NCI-H146 treated with DMSO at 0.1 percent for 48 hours (cell line): Measurements from ENCODE around the gene PARG.
"Not testable (repeated sequence)": the region's sequence is repeated elsewhere in the genome, so short reads cannot be mapped to it uniquely, and the experiment has no call there.

Source experiments
- DNase-seq: peaks from one replicate; lab custom pipeline; 2025; ENCODE audit not compliant: unreplicated experiment; lab: John Stamatoyannopoulos, UW

Gene PARG

GRCh38 chr10:49830846-49831245 is 111.0 kb downstream of the PARG start:
- no peak for DNase-seq

GRCh38 chr10:49830016-49830415 is 111.8 kb downstream of the PARG start:
- DNase-seq = no peak

GRCh38 chr10:49827297-49827696 is 114.5 kb downstream of the PARG start:
- no peak for DNase-seq

DNA sequence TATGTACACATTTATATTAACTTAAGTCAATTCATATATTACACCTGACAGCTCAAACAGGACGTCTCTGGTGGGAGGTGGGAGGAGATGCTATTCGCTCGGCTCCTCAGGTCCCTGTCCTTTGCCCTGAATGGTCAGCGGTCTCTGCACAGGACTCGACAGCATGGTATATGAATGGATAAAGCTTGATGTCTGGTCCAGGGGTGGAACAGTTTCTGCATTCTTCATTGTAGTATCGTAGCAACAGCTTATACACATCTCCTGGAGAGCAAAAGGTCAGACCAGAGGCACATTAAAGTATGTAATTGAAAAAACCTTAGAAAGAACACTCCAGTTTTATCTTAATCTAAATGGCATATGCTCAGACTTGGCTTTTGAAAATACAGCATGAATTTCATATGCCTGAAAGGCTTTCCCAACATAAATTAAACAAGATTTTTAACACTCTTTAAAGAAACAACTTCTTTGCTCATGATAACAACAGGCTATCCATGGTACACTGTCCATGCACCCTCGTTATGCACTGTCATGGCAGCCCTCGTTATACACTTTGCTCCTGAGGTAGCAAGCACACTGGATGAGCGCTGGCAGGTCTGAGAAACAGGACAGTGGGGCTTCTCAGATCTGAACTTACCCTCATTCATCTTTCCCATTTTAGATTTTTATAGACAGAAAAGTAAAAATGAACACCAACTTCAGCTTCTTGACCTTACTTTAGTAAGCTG is 122.4 kb downstream of the PARG start:
- no peak for DNase-seq

DNA sequence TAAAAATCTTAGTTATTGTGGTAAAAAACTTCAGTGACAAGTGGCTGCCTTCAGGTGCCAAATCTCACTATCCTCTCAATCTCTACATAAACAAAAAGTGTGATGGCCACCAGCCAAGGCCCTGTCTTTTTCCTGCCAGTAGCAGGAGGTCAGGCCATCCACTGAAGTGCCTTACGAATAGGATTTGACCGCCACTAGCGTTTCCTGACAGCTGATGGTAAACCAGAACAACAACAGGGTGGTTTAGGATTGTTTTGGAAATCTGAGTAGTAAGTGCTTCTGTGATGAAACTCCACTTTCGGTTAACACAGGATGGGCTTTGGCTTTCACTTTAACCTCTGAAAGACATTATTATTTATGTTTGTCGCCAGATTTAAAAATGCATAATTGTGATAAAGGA is 124.0 kb downstream of the PARG start:
- DNase-seq = no peak

DNA sequence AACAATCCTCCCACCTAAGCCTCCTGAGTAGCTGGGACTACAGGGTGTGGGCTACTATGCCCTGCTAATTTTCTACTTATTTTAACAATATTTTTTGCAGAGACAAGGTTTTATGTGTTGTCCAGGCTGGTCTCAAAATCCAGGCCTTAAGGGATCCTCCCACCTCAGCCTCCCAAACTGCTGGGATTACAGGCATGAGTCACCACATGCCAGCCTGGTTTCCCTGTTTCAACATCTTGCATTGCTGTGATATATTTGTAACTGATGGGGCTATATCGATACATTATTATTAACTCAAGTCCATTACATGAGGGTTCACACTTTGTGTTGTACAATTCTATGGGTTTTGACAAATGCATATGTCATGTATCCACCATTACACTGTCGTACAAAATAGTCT is 137.8 kb downstream of the PARG start:
- no peak for DNase-seq

DNA sequence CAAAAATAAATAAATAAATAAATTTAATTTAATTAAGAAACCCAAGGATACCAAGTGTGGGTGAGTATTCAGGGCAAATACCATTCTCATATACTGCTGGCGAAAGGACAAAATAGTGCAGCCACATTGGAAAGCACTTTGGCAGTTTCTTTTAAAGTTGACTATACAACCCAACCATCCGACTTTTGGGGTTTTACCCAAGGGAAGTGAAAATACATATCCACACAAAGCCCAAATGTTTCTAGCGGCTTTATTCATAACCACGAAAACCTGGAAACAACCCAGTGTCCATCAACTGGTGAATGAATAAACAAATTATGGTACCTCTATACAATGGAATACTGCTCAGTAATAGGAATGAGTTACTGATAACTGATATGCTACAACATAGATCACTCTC is 143.6 kb downstream of the PARG start:
- DNase-seq = no peak

GRCh38 chr10:49791100-49791499 is 150.7 kb downstream of the PARG start:
- no peak for DNase-seq

- DNase-seq = peak; percentile 51
Measured at GRCh38 chr10:49784681-49785080, 157.1 kb downstream of the PARG start.

DNA sequence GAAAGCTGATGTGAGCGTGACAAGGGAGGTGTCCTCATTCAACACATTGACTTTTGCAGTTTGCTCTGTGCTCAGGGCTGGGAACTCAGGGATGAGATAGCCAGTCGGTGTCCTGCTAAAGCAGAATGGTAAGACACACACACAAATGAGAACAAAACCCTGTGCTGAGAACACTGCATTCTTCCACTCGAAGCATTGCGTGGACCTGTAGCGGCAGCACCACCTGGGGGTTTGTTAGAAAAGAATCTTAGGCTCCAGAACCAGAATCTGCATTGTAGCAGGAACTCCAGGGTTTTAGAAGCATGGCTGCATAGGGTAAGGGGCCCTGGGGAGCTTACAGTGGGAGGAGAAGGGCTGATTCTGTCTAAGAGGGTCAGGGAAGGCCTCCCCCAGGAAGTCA is 158.2 kb downstream of the PARG start:
- DNase-seq = no peak

- no peak for DNase-seq
Measured at GRCh38 chr10:49781247-49781646, 160.6 kb downstream of the PARG start.

DNA sequence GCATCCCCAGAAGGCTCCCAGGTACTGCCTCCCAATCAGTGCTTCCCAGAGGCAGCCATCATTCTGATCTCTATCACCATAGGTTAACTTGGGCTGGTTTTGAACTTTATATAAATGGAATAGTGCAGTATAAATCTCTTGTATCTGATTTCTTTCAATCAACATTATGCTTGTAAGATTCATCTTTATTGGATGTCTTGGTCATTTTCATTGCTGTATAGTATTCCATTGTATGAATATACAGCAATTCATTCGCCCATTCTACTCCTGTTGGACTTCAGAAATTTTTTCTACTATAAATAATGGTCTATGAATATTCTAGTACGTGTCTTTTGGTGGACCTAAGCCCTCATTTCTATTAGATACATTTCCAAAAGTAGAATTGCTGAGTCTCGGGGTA is 163.6 kb downstream of the PARG start:
- no peak for DNase-seq

- no peak for DNase-seq
Measured at GRCh38 chr10:49776851-49777250, 165.0 kb downstream of the PARG start.

DNA sequence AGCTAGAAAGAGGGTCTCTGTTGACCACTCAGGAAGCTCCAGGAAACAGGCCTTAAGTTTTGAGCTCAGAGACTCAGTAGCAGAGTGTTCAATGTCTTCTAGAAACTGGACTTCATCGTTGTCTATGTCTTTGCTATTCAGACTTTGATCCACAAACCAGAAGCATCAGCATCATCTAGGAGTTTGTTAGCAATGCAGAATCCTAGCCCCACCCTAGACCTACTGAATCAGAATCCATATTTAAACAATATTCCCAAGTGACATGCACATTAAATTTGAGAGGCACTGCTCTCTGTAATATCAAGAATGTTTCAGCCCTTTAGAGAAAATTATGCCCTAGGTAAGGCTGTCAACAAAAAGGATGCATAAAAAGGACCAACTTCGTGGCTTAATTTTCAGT is 166.8 kb downstream of the PARG start:
- no peak for DNase-seq

DNA sequence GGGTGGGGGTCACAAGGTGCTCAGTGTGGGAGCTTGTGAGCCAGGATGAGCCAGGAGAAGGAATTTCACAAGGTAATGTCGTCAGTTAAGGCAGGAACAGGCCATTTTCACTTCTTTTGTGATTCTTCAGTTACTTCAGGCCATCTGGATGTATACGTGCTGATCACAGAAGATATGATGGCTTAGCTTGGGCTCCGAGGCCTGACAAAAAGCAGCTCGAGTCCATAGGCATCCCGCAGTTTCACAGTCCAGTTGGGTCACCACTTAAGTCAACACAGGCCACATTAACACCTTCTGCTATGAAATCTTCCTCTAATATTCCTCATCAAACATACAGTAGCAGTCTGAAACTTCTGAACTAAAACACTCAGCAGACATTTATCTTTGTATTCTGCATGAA is 168.9 kb downstream of the PARG start:
- DNase-seq = not testable (repeated sequence)

DNA sequence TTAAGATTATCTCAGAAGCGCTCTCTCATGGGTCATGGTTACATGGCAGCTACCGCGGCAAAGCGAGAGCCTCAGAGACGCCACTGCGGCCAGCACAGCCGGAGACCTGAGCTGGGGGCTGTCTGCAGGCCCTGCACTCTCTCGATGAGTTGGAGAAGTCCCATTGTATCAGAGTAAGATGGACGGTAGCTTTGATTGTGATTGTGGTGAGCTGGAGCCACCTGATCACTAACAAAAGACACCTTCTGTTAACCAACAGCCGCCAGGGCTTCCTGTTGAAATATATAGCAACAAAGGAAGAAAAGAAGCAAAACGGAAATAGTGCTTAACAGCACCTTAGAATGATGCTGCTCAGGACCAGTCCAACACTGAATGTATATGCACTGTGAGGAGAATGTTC is 170.8 kb downstream of the PARG start:
- peak; percentile 39 for DNase-seq

DNA sequence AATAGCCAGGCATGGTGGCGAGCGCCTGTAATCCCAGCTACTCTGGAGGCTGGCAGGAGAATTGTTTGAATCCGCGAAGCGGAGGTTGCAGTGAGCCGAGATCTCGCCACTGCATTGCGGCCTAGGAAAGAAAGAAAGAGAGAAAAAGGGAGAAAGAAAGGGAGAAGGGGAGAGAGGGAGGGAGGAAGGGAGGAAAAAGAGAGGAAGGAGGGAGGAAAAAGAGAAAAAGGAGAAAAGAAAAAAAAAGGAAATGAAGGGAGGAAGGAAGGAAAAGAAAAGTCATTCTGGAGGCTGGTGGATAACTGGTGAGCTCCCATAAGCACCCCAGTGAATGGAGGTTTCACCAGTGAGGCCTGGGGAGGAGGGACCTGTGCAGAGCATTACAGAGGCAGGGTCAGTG is 172.1 kb downstream of the PARG start:
- no peak for DNase-seq

DNA sequence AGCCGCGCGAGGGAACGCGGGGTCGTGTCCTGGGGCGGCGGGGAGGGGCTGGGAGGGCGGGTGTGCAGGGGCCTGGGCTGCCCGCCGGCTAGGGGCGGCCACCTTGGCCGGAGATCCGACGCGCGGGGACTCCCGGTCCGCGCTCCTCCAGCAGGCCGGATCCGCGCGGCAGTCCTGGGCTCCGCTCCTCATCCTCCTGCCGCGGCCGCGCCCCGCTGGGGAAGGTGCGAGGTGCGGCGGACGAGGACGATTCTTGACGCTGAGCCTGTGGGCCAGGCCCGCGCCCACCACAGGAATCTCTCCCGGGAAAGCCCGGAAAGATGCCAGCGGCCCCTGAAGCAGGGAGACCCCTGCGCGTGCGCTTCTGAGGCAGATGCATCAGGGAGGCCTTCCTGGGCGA is 173.1 kb downstream of the PARG start:
- DNase-seq = no peak

GRCh38 chr10:49768329-49768728 is 173.5 kb downstream of the PARG start:
- DNase-seq = no peak
